AG09309 (cell line): ENCODE data around the gene FGD6.

ENCODE experiments used
- DNase-seq: peaks from one replicate; pipeline ENCODE4 v3.0.0-alpha.2; 2010; ENCODE audit warnings: low read depth
- H3K4me3 ChIP-seq: 2 replicates; pipeline ENCODE4 v1.5.1; 2011; ENCODE audit warnings: mild to moderate bottlenecking, low read depth, low read length, moderate library complexity; ENCODE audit not compliant: control insufficient read depth
- TF ChIP-seq, protein P1 (sequence below): IDR thresholded peaks from 2 replicates; pipeline ENCODE4 v1.5.1; 2011; ENCODE audit warnings: mild to moderate bottlenecking, low read depth, low read length, inconsistent platforms; ENCODE audit not compliant: insufficient read depth, control insufficient read depth; ENCODE audit errors: missing control alignments

The FGD6 gene

DNA sequence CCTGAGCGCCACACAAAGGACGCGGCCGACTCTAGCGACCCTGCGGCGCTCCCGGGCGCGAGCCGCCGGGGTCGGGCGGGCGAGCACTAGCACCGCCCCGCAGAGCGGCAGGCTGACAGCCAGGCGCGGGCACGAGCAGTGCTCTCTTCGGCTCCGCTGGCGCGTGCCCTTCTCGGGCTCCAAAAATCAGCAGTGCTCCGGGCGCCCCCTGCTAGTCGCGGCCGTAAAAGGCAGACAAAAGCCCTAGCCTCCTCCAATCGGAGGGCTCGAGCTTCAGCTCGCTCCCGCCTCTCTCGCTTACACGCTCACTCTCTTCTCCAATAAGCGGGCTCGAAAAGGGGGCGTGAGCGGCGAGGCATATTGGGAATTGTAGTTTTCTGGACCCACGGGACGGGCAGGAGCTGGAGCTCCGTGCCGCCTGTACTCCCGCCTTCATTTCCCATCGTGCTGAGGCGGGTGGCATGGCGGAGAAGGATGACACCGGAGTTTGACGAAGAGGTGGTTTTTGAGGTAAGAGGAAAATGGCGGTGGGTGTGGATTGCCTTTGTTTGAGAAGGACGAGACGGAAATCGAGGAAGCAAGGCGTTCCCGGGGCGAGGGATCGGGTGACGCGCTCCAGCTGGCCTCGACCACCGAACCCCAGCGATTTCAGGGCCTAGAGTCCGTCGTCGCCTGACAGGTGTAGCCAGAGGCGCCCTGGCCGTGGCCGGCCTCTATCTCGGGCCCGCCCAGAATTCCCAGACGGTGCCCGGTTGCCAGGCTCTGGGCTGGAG, at the start of gene FGD6, which contains the start of gene VEZT:
FGD6 (minus strand) TSS at position 91 of the 773 bp plus-strand sequence. CDS start 227 bp downstream, outside the sequence.
VEZT (plus strand) TSS at position 431 of the 773 bp plus-strand sequence; CDS start at position 475, 44 bp downstream.
- peak; percentile 94 for DNase-seq
- TF ChIP-seq, protein P1, sequence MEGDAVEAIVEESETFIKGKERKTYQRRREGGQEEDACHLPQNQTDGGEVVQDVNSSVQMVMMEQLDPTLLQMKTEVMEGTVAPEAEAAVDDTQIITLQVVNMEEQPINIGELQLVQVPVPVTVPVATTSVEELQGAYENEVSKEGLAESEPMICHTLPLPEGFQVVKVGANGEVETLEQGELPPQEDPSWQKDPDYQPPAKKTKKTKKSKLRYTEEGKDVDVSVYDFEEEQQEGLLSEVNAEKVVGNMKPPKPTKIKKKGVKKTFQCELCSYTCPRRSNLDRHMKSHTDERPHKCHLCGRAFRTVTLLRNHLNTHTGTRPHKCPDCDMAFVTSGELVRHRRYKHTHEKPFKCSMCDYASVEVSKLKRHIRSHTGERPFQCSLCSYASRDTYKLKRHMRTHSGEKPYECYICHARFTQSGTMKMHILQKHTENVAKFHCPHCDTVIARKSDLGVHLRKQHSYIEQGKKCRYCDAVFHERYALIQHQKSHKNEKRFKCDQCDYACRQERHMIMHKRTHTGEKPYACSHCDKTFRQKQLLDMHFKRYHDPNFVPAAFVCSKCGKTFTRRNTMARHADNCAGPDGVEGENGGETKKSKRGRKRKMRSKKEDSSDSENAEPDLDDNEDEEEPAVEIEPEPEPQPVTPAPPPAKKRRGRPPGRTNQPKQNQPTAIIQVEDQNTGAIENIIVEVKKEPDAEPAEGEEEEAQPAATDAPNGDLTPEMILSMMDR: peak; percentile 65

GRCh38 chr12:95266254-95266653, 49.0 kb upstream of the FGD6 start:
- H3K4me3 ChIP-seq: no peak overlapping the region
- TF ChIP-seq, protein P1: no peak
- DNase-seq: no peak

More for the DNA sequence above, at the start of gene FGD6, which contains the start of gene VEZT:
- peak within 1 kb of the TSS; percentile 75 for H3K4me3 ChIP-seq

DNA sequence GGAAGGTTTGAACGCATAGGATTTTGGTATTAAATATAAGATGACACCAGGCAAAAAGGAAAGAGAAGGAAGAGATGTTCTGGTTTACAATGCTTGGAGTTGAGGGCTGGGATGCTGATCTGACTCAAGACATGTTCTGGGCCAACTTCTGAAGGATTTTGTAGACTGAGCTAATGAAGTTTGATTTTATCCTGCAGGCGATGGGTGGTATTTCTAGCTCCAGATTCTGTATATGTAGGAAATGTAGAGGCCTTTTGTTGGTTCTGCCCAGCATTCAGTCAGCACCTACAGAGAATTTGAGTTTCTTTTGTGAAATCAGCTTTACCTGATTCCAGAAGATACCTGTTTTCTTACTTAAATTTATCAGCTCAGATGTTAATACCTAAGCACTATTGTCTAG, 48.5 kb upstream of the FGD6 start:
- DNase-seq: no peak
- TF ChIP-seq, protein P1: no peak

GRCh38 chr12:95262808-95263207, 45.5 kb upstream of the FGD6 start:
- H3K4me3 ChIP-seq: no peak overlapping the region
- no peak for DNase-seq
- TF ChIP-seq, protein P1: no peak

More for the DNA sequence above, 48.5 kb upstream of the FGD6 start:
- H3K4me3 ChIP-seq: no peak overlapping the region

GRCh38 chr12:95261109-95261508, 43.8 kb upstream of the FGD6 start:
- TF ChIP-seq, protein P1: no peak
- no peak for DNase-seq
- no peak overlapping the region for H3K4me3 ChIP-seq

DNA sequence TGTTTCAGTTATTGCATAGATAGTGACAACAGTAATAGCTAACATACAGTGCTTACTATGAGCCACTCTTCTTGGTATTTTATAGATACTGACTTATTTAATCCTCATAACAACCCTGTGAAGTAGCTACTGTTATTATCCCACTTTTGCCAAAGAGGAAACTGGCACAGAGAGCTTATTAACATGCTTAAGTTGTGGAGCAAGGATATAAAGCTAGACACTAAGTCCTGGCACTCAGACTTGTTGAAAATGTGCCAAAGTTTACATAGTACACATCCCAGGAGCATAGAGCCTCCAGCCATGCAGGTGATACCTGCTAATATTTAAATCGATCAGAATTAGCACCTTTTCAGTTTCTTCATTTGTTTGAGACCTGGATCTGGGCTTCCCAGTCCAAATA, 42.1 kb upstream of the FGD6 start:
- no peak for DNase-seq
- H3K4me3 ChIP-seq: no peak overlapping the region

More for the DNA sequence above, 42.1 kb upstream of the FGD6 start:
- TF ChIP-seq, protein P1: no peak
